IMR-90 (cell line): ENCODE data around the gene POU2F1. TPM values are rescaled to one million over a fixed set of nuclear protein-coding genes. Genes with fewer than 3 reads are reported as not detected.

Experiments used
- ATAC-seq: fragments of 200-7000 bp; cut with Tn5 transposase; 2 replicates; pipeline ENCODE4 v1.9.1; 2020; ENCODE audit warnings: low read depth, mild to moderate bottlenecking, moderate library complexity
- BruUV-seq: library from RNA; stranded (reverse); fragments of 400-500 nt; replicated peaks from 2 replicates; lab custom pipeline; 2021; lab: Mats Ljungman, UMichigan
- CTCF ChIA-PET: fragments of 300-600 bp; formaldehyde crosslinking; extraction: SDS; loops from one replicate; lab custom pipeline; 2021; ENCODE audit warnings: antibody characterized with exemption; lab: Yijun Ruan, JAX
- POLR2A ChIA-PET: fragments of 300-600 bp; sonication (Branson Sonifier 250); formaldehyde crosslinking; loops from one replicate; lab custom pipeline; 2022; ENCODE audit warnings: antibody characterized with exemption; ENCODE audit not compliant: unreplicated experiment; lab: Charles Lee
- DNase-seq: peaks from one replicate; pipeline ENCODE4 v3.0.0; 2013
- H2AFZ ChIP-seq: replicated peaks from 2 replicates; pipeline ENCODE3; 2013; ENCODE audit warnings: low read length, mild to moderate bottlenecking; ENCODE audit not compliant: poor library complexity
- H2AK5ac ChIP-seq: 2 replicates; pipeline ENCODE4 v1.6.1; 2013; ENCODE audit warnings: low read depth, low read length, inconsistent platforms
- H2AK9ac ChIP-seq: replicated peaks from 2 replicates; pipeline ENCODE3; 2013; ENCODE audit warnings: mild to moderate bottlenecking, low read depth, low read length, moderate library complexity; ENCODE audit not compliant: poor library complexity
- H2BK120ac ChIP-seq: 2 replicates; pipeline ENCODE4 v1.6.1; 2013; ENCODE audit warnings: low read depth, low read length, inconsistent platforms
- H2BK15ac ChIP-seq: 3 replicates; pipeline ENCODE4 v1.6.1; 2013; ENCODE audit warnings: low read depth, low read length, inconsistent platforms
- H2BK20ac ChIP-seq: 2 replicates; pipeline ENCODE4 v1.6.1; 2013; ENCODE audit warnings: low read depth, mild to moderate bottlenecking, inconsistent platforms, low read length, moderate library complexity
- H2BK5ac ChIP-seq: 2 replicates; pipeline ENCODE4 v1.6.1; 2013; ENCODE audit warnings: mild to moderate bottlenecking, low read depth, low read length, inconsistent platforms; ENCODE audit not compliant: poor library complexity, severe bottlenecking
- H3K14ac ChIP-seq: replicated peaks from 2 replicates; pipeline ENCODE4 v1.6.1; 2013; ENCODE audit warnings: low read depth, low read length, inconsistent platforms
- H3K18ac ChIP-seq: 2 replicates; pipeline ENCODE4 v1.6.1; 2013; ENCODE audit warnings: low read depth, low read length, control low read depth
- H3K23ac ChIP-seq: 2 replicates; pipeline ENCODE4 v1.6.1; 2013; ENCODE audit warnings: low read depth, low read length, inconsistent platforms
- H3K27ac ChIP-seq: 2 replicates; pipeline ENCODE4 v1.5.1; 2013; ENCODE audit warnings: mild to moderate bottlenecking, control low read depth, low read length; ENCODE audit not compliant: insufficient read depth
- H3K27me3 ChIP-seq: 2 replicates; pipeline ENCODE4 v1.6.1; 2013; ENCODE audit warnings: low read length; ENCODE audit not compliant: control insufficient read depth, insufficient read depth
- H3K36me3 ChIP-seq: 2 replicates; pipeline ENCODE4 v1.6.1; 2013; ENCODE audit warnings: low read length, mixed read lengths; ENCODE audit not compliant: control insufficient read depth, insufficient read depth
- H3K4ac ChIP-seq: 2 replicates; pipeline ENCODE4 v1.6.1; 2013; ENCODE audit warnings: low read depth, low read length, inconsistent platforms
- H3K4me1 ChIP-seq: 2 replicates; pipeline ENCODE4 v1.6.1; 2013; ENCODE audit warnings: low read length, mixed read lengths; ENCODE audit not compliant: control insufficient read depth, insufficient read depth
- H3K4me2 ChIP-seq: 2 replicates; pipeline ENCODE4 v1.6.1; 2013; ENCODE audit warnings: low read depth, mild to moderate bottlenecking, control low read depth, low read length, moderate library complexity
- H3K4me3 ChIP-seq: 2 replicates; pipeline ENCODE4 v1.5.1; 2013; ENCODE audit warnings: low read depth, mild to moderate bottlenecking, control low read depth, low read length, moderate library complexity; ENCODE audit not compliant: insufficient read depth
- H3K56ac ChIP-seq: 2 replicates; pipeline ENCODE4 v1.6.1; 2013; ENCODE audit warnings: low read length, inconsistent platforms; ENCODE audit not compliant: insufficient read depth; ENCODE audit errors: extremely low read depth
- H3K79me1 ChIP-seq, 2 experiments: 2 replicates each; pipeline ENCODE4 v1.6.1; 2013; ENCODE audit warnings: low read length in 2 of 2, inconsistent platforms in 1 of 2, low read depth in 1 of 2
- H3K9ac ChIP-seq: 2 replicates; pipeline ENCODE4 v1.6.1; 2013; ENCODE audit warnings: low read depth, low read length, control low read depth
- H3K9me1 ChIP-seq: 2 replicates; pipeline ENCODE4 v1.6.1; 2013; ENCODE audit warnings: low read length, inconsistent platforms; ENCODE audit not compliant: insufficient read depth
- H3K9me3 ChIP-seq: 2 replicates; pipeline ENCODE4 v1.6.1; 2013; ENCODE audit warnings: low read length; ENCODE audit not compliant: control insufficient read depth, insufficient read depth
- H4K20me1 ChIP-seq: 2 replicates; pipeline ENCODE4 v1.6.1; 2013; ENCODE audit warnings: low read length, inconsistent platforms; ENCODE audit not compliant: insufficient read depth
- H4K5ac ChIP-seq: 2 replicates; pipeline ENCODE4 v1.6.1; 2013; ENCODE audit warnings: mild to moderate bottlenecking, low read depth, low read length, control low read depth
- H4K8ac ChIP-seq, 2 experiments: 2 replicates each; pipeline ENCODE4 v1.6.1; 2013; ENCODE audit warnings: low read depth in 2 of 2, low read length in 2 of 2, control low read depth in 1 of 2, inconsistent platforms in 1 of 2
- H4K91ac ChIP-seq: 2 replicates; pipeline ENCODE4 v1.6.1; 2013; ENCODE audit warnings: low read depth, low read length, inconsistent platforms; ENCODE audit not compliant: insufficient read depth
- BHLHE40 ChIP-seq: fragments of 150-350 bp; IDR thresholded peaks from 2 replicates; pipeline ENCODE4 v1.6.1; 2016; ENCODE audit warnings: mild to moderate bottlenecking, low read depth, low read length
- CHD1 ChIP-seq: IDR thresholded peaks from 2 replicates; pipeline ENCODE4 v1.6.1; 2012; ENCODE audit warnings: low read depth, low read length, improper control_type of control experiment
- ELK1 ChIP-seq: fragments of 150-350 bp; IDR thresholded peaks from 2 replicates; pipeline ENCODE4 v1.6.1; 2016; ENCODE audit warnings: low read depth, mild to moderate bottlenecking, low read length, moderate library complexity, borderline replicate concordance
- FOS ChIP-seq: fragments of 150-350 bp; IDR thresholded peaks from 2 replicates; pipeline ENCODE4 v1.6.1; 2016; ENCODE audit warnings: low read depth, low read length
- MAZ ChIP-seq: IDR thresholded peaks from 2 replicates; pipeline ENCODE4 v1.6.1; 2012; ENCODE audit warnings: low read depth, mild to moderate bottlenecking, low read length, improper control_type of control experiment, moderate library complexity, borderline replicate concordance
- NFE2L2 ChIP-seq: fragments of 150-350 bp; IDR thresholded peaks from 2 replicates; pipeline ENCODE4 v1.6.1; 2016; ENCODE audit warnings: low read depth, mild to moderate bottlenecking, low read length
- POLR2A ChIP-seq: IDR thresholded peaks from 2 replicates; pipeline ENCODE4 v1.6.1; 2012; ENCODE audit warnings: mild to moderate bottlenecking, low read depth, low read length
- RFX5 ChIP-seq: IDR thresholded peaks from 2 replicates; pipeline ENCODE4 v1.8.0; 2012; ENCODE audit warnings: low read depth, mild to moderate bottlenecking, low read length, moderate library complexity
- SMC3 ChIP-seq: fragments of 150-350 bp; IDR thresholded peaks from 2 replicates; pipeline ENCODE4 v1.6.1; 2016; ENCODE audit warnings: low read depth, mild to moderate bottlenecking, antibody characterized with exemption, low read length, moderate library complexity
- USF2 ChIP-seq: fragments of 150-350 bp; IDR thresholded peaks from 2 replicates; pipeline ENCODE4 v1.6.1; 2017; ENCODE audit warnings: mild to moderate bottlenecking, antibody characterized with exemption, low read length, low read depth
- WGBS, 2 experiments: methylation state at CpG; one replicate each; pipeline versions ENCODE4 v1.1.5 to v1.1.7; 2013; ENCODE audit warnings: missing lambda C conversion rate in 2 of 2; ENCODE audit not compliant: insufficient read length in 1 of 2; ENCODE audit errors: extremely low coverage in 2 of 2; 5-methylcytosine and 5-hydroxymethylcytosine counted together
- dilution Hi-C: fragments of 300-500 bp; cut with HindIII; formaldehyde crosslinking; loops from one replicate; pipeline ENCODE4 v1.14.3; 2018; ENCODE audit warnings: low sequenced_read_pairs; ENCODE audit not compliant: unreplicated experiment
- in situ Hi-C: fragments of 300-500 bp; cut with MboI; formaldehyde crosslinking; loops from 3 replicates; pipeline ENCODE4 v1.14.3; 2019; ENCODE audit warnings: low sequenced_read_pairs, inconsistent platforms, mixed read lengths
- intact Hi-C: fragments of 100-400 bp; cut with micrococcal nuclease; formaldehyde crosslinking; loops from 2 replicates; pipeline ENCODE4 v1.10.0; 2022
- polyA plus RNA-seq, 3 experiments: library from polyadenylated mRNA; depleted of rRNA; stranded (reverse); fragments of >200 nt; gene quantifications; 2 replicates each; pipeline ENCODE4 v1.2.3, GENCODE V29; 2012; ENCODE audit warnings: low replicate concordance in 1 of 3
- total RNA-seq: library from RNA; depleted of rRNA; stranded (reverse); fragments of >200 nt; gene quantifications from 2 replicates; pipeline ENCODE4 v1.2.3, GENCODE V29; 2012

The POU2F1 gene
- total and polyA plus RNA-seq, 2 of the 4 experiments (the other 2 are of a cell fraction) = 1.2 to 3.4 TPM

- Histone ChIP-seq H3K4me3 (no peak overlapping the region), H3K27me3 (peaks cover 15% of the 10 kb centered on the region; the same call in 1 of the 2 replicates), H3K27ac (no peak overlapping the region), H3K79me1 (no peaks in the 10 kb centered on the region), H2AK9ac (no peak overlapping the region), H3K4me2 (no peak overlapping the region), H2BK15ac (no peak overlapping the region), H3K9ac (no peak overlapping the region), H3K23ac (no peak overlapping the region), H4K8ac (no peak overlapping the region), H3K4me1 (no peaks in the 10 kb centered on the region), H3K4ac (no peak overlapping the region), H3K18ac (no peak overlapping the region), H2BK120ac (no peak overlapping the region), H3K36me3 (no peaks in the 10 kb centered on the region), H2BK5ac (no peak overlapping the region), H3K56ac (no peak overlapping the region), H3K14ac (no peak overlapping the region), H4K5ac (no peak overlapping the region), H4K20me1 (no peaks in the 10 kb centered on the region), H2AFZ (no peak overlapping the region), H4K91ac (no peak overlapping the region), H2BK20ac (no peak overlapping the region), H2AK5ac (no peak overlapping the region), H3K9me1 (no peaks in the 10 kb centered on the region), H3K9me3 (no peaks in the 10 kb centered on the region)
- ChIA-PET POLR2A (no interaction called here), CTCF (no interaction called here)
- no peak for DNase-seq
- intact Hi-C loops (no loop called here), dilution Hi-C loops (loop anchor here (25.0 kb wide), 1 partner anchor 173 kb away; no protein-coding TSS in a partner anchor), in situ Hi-C loops (loop anchor here (5.0 kb wide), 1 partner anchor 168 kb away; no protein-coding TSS in a partner anchor)
- no TSS peak for BruUV-seq
- no peak for TF ChIP-seq BHLHE40
- no peak for TF ChIP-seq NFE2L2
- no peak for TF ChIP-seq SMC3
- no peak for TF ChIP-seq ELK1
- no peak for TF ChIP-seq FOS
- no peak for TF ChIP-seq RFX5
- TF ChIP-seq POLR2A = no peak
- no peak for TF ChIP-seq CHD1
- no peak for TF ChIP-seq MAZ
- no peak for TF ChIP-seq USF2
- 43% methylated on average over 1 of the region's 4 CpGs; no CpG with 5 or more reads in 1 of the 2 experiments for WGBS, 2 experiments
- ATAC-seq = no peak
Observed at GRCh38 chr1:167435484-167435883, 214.8 kb downstream of the POU2F1 start.
